ENCODE results near the gene NAALADL2.
A peak's percentile ranks its signal among the peaks of the same experiment; 100 is the strongest.
"Not testable (repeated sequence)": the region's sequence is repeated elsewhere in the genome, so short reads cannot be mapped to it uniquely, and the experiment has no call there.

NAALADL2 gene

DNA sequence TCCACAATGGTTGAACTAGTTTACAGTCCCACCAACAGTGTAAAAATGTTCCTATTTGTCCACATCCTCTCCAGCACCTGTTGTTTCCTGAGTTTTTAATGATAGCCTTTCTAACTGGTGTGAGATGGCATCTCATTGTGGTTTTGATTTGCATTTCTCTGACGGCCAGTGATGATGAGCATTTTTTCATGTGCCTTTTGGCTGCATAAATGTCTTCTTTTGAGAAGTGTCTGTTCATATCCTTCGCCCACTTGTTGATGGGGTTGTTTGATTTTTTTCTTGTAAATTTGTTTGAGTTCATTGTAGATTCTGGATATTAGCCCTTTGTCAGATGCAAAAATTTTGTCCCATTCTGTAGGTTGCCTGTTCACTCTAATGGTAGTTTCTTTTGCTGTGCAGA lies 564.7 kb downstream of the NAALADL2 start:
- DNase-seq (ENCODE audit: low spot score): not testable (repeated sequence)

GRCh38 chr3:175426805-175427204 lies 567.7 kb downstream of the NAALADL2 start:
- no peak for DNase-seq (ENCODE audit: low spot score)

DNA sequence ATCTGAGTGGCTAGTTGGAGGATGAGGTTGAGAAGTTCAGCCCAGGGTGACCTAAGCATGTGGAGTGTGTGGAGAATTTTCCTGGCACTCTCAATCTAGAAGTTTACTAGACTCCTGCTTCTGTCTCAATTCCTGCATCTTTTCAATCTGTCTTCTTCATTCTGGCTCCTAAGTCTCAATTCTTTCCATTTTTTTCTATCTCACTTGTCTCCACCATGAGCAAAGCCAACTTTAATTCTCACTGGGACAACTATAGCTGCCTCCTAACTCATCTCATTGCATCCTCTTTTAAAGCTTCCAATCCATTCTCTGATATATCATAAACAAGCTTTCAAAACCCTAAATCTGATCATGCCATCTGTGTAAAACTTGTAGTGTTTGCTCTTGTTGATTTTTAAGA lies 569.3 kb downstream of the NAALADL2 start:
- DNase-seq (ENCODE audit: low spot score): no peak

DNA sequence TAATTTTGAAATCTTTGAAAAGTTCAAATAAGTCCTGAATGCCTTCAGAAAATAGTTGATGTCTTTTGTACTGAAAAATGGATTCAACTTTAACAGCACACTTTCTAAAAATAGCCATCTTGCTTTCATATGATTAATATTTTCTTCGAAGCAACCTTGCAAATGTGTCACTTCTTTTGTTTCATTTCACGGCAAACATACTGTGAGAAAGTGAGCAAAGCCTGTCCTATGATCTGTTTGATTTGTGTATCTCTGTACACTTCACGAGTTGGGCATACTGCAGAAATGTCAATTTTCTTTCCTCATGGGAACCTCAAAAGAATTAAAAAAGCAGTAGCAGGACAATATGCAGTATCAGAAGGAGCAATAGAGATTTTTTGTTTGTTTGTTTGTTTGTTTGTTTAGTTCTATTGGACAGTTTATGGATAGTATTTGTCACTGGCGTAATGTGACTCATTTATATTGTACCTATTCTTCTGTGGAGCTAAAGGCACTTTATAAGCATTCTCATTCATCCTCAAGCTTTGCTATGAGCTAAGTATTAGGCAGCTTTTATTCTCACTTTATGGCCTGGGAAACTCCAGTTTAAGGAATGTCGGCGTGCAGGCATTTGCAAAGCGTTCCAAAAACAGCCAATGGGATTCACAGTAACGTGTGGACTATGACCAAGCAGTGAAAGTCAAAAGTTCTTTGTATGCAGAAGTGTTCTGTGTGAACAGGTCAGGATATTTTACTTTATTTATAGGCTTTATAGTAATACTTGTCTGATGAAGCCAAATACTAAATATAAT lies 572.0 kb downstream of the NAALADL2 start:
- no peak for DNase-seq (ENCODE audit: low spot score)

GRCh38 chr3:175432376-175433025 lies 573.4 kb downstream of the NAALADL2 start:
- DNase-seq (ENCODE audit: low spot score): no peak

- peak; percentile 15 for DNase-seq (ENCODE audit: low spot score)
Measured at GRCh38 chr3:175433026-175433674, 574.0 kb downstream of the NAALADL2 start.

DNA sequence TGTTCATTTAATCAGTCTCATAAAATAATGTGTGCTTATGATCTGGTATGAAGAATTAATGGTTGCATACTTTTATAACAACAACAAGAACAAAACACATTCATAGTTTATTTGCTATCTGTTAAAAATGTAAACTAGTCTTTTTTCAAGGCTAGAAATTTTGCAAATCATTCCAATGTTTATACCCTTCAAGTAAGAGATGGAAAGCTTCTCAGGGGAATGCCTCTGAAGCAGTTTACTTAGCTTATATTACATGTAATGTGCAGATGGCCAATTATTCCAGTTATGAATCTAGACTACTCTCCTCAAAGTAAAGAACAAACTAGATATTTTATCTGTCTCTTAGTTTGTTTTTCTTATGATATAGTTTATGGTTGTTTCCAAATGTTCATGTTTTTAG lies 575.4 kb downstream of the NAALADL2 start:
- no peak for DNase-seq (ENCODE audit: low spot score)

DNA sequence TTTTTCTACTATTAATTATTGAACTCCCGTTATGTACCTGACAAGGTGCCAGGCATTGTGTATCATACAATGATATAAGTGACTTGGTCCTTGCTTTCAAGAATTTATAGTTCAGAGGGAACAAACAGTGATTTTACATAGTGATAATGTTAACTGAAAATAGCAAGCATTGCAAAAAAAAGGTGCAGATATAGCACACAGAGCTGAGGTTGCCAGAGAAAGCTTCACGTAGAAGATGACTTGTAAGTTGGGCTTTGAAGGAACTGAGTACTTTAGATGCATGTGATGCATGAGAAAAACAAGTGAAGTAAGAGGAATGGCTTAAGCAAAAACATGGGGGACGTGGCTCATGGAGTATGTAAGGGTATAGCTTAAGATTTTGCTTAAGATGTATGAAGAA lies 584.5 kb downstream of the NAALADL2 start:
- no peak for DNase-seq (ENCODE audit: low spot score)

- DNase-seq (ENCODE audit: low spot score): no peak
Measured at GRCh38 chr3:175445741-175446140, 586.6 kb downstream of the NAALADL2 start.

GRCh38 chr3:175447521-175447920 lies 588.4 kb downstream of the NAALADL2 start:
- no peak for DNase-seq (ENCODE audit: low spot score)

DNA sequence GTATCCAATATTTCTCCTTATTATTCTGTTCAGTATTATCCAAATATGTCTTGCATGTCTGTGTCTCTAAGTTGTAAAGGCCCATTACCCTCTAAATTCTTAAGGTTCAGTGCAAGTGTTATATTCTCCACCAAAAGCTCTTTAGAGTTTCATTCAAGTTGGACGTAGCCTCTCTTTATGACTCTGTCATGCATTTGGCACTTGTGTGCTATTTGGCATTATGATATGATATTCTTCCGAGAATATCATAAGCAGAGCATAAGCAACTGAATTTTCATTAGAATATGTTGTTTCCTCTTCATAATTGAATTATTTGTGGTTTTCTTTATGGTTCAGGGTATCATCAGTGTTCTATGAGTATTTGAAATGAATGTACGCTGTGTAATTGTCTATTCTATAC lies 594.2 kb downstream of the NAALADL2 start:
- DNase-seq (ENCODE audit: low spot score): no peak

- DNase-seq (ENCODE audit: low spot score): no peak
Measured at GRCh38 chr3:175456466-175456865, 597.3 kb downstream of the NAALADL2 start.

DNA sequence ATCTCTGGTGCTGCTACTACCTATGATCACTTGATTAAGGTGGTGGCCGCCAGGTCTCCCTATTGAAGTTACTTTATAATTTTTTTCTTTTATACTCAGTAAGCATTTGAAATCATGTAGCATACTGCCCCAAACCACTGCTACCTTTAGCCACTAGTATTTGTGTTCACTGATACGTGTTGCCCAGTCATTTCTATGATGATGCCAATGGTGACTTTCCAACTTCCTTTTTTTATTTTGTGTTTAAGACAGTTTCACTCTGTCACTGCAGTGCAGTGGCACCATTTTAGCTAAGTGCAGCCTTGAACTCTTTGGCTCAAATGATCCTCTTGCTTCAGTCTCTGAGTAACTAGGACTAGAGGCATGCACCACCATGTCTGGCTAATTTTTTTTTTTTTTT lies 598.2 kb downstream of the NAALADL2 start:
- DNase-seq (ENCODE audit: low spot score): no peak

GRCh38 chr3:175460849-175461399 lies 601.8 kb downstream of the NAALADL2 start:
- DNase-seq (ENCODE audit: low spot score): not testable (repeated sequence)

DNA sequence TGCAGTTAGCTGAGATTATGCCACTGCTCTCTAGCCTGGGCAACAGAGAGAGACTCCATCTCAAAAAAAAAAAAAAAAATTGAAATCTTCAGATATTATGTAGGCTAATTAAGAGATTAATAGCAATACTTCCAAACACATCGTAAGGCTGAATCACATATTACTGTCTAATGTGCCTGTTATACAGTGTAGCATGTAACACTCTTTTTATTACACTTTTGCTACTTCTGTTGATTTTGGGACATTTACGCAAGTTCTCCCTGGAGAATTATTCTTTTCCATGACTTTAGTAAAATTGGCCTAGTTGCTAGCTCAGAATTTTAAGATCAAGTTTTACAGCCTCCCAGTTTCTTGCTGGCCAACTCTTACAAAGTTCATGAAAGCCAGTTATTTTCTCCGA lies 605.2 kb downstream of the NAALADL2 start:
- DNase-seq (ENCODE audit: low spot score): no peak

DNA sequence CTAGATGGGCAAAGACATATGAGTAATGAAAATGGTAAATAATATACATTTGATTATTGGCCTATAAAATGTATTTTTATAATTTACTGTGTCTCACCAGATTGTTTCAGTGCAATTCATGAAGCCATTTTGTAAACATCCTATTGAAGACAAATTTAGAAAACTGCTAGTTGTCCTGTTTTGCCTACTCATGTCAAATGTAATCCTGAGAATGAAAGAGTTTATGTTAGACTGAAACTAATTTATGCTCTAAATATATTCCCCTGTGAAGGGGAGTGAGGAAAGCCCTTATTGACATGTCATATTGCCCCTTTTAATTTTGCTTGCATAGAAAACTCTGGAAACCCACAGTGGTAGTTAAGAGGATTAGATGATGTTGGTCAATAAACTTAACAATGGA lies 610.0 kb downstream of the NAALADL2 start:
- DNase-seq (ENCODE audit: low spot score): no peak

GRCh38 chr3:175475765-175476164 lies 616.6 kb downstream of the NAALADL2 start:
- DNase-seq (ENCODE audit: low spot score): no peak

- no peak for DNase-seq (ENCODE audit: low spot score)
Measured at GRCh38 chr3:175476489-175476888, 617.4 kb downstream of the NAALADL2 start.

DNA sequence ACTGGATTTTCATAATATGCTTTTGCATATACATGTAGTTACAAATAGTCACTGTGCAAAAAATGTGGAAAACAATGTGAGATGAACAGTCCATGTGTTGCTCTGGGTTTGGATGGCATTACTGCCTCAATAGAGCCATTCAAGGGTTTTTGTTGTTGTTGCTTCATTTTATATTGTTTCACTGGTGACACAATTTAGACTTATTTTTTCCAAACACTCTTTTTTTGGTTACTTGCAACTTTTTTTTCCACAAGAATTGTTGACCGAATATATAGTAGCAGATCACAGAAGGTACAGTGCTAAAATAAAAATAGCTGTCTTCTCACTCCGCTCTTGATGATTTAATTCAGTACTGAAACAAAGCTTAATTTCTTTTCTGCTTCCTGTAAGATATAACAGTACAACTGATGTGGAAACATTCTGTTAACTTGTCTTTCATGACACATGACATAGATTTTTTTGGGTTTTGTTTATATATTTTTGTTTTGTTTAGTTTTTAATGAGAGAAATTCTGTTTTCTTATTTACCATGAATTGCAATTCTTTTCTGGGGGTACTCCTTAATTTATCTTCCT lies 618.6 kb downstream of the NAALADL2 start:
- DNase-seq (ENCODE audit: low spot score): no peak

- no peak for DNase-seq (ENCODE audit: low spot score)
Measured at GRCh38 chr3:175478301-175478700, 619.2 kb downstream of the NAALADL2 start.

- no peak for DNase-seq (ENCODE audit: low spot score)
Measured at GRCh38 chr3:175479175-175479574, 620.0 kb downstream of the NAALADL2 start.

- no peak for DNase-seq (ENCODE audit: low spot score)
Measured at GRCh38 chr3:175479800-175480199, 620.7 kb downstream of the NAALADL2 start.

- DNase-seq (ENCODE audit: low spot score): no peak
Measured at GRCh38 chr3:175484666-175485065, 625.5 kb downstream of the NAALADL2 start.
